ENCODE measurements around the gene PNPLA2. TPM values are rescaled to one million over a fixed set of nuclear protein-coding genes. Genes with fewer than 3 reads are reported as not detected.

The PNPLA2 gene
- total RNA-seq, 1 donor from 2014 or later = 9.0 TPM

- Histone ChIP-seq H3K4me3 (ENCODE audit: low read depth, low read length) (no peak overlapping the region), H3K27me3 (ENCODE audit: control insufficient read depth, insufficient read depth, low read length) (no peaks in the 10 kb centered on the region), H3K36me3 (ENCODE audit: control insufficient read depth, insufficient read depth, low read length) (no peaks in the 10 kb centered on the region)
- DNase-seq (ENCODE audit: low read depth) = no peak
- TF ChIP-seq, protein P1, sequence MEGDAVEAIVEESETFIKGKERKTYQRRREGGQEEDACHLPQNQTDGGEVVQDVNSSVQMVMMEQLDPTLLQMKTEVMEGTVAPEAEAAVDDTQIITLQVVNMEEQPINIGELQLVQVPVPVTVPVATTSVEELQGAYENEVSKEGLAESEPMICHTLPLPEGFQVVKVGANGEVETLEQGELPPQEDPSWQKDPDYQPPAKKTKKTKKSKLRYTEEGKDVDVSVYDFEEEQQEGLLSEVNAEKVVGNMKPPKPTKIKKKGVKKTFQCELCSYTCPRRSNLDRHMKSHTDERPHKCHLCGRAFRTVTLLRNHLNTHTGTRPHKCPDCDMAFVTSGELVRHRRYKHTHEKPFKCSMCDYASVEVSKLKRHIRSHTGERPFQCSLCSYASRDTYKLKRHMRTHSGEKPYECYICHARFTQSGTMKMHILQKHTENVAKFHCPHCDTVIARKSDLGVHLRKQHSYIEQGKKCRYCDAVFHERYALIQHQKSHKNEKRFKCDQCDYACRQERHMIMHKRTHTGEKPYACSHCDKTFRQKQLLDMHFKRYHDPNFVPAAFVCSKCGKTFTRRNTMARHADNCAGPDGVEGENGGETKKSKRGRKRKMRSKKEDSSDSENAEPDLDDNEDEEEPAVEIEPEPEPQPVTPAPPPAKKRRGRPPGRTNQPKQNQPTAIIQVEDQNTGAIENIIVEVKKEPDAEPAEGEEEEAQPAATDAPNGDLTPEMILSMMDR (IDR thresholded peaks at IDR 0.05; ENCODE audit: insufficient read depth, low read length, severe bottlenecking) = no peak
- no peak for FAIRE-seq
These were observed 44.6 kb downstream of the PNPLA2 start for GRCh38 chr11:863023-863909.

GRCh38 chr11:863910-864827 is 45.5 kb downstream of the PNPLA2 start:
- H3K36me3 ChIP-seq (ENCODE audit: control insufficient read depth, insufficient read depth, low read length) = peaks cover under 1% of the 10 kb centered on the region
- TF ChIP-seq, protein P1 (IDR thresholded peaks at IDR 0.05; ENCODE audit: insufficient read depth, low read length, severe bottlenecking) = no peak
- H3K4me3 ChIP-seq (ENCODE audit: low read depth, low read length) = no peak overlapping the region
- no peaks in the 10 kb centered on the region for H3K27me3 ChIP-seq (ENCODE audit: control insufficient read depth, insufficient read depth, low read length)
- no peak for DNase-seq (ENCODE audit: low read depth)
- FAIRE-seq = no peak

GRCh38 chr11:864898-865297 is 46.2 kb downstream of the PNPLA2 start:
- TF ChIP-seq, protein P1 (IDR thresholded peaks at IDR 0.05; ENCODE audit: insufficient read depth, low read length, severe bottlenecking) = no peak
- peaks cover 1% of the 10 kb centered on the region for H3K36me3 ChIP-seq (ENCODE audit: control insufficient read depth, insufficient read depth, low read length)

GRCh38 chr11:865462-866430 is 47.0 kb downstream of the PNPLA2 start:
- TF ChIP-seq, protein P1 (IDR thresholded peaks at IDR 0.05; ENCODE audit: insufficient read depth, low read length, severe bottlenecking) = no peak
- Histone ChIP-seq H3K4me3 (ENCODE audit: low read depth, low read length) (no peak overlapping the region), H3K27me3 (ENCODE audit: control insufficient read depth, insufficient read depth, low read length) (no peaks in the 10 kb centered on the region), H3K36me3 (ENCODE audit: control insufficient read depth, insufficient read depth, low read length) (peaks cover 1% of the 10 kb centered on the region)
- no peak for FAIRE-seq
- DNase-seq (ENCODE audit: low read depth) = no peak

More at GRCh38 chr11:864898-865297, 46.2 kb downstream of the PNPLA2 start:
- Histone ChIP-seq H3K27me3 (ENCODE audit: control insufficient read depth, insufficient read depth, low read length) (no peaks in the 10 kb centered on the region), H3K4me3 (ENCODE audit: low read depth, low read length) (no peak overlapping the region)
- FAIRE-seq (no peak), DNase-seq (ENCODE audit: low read depth) (no peak)

GRCh38 chr11:866481-866880 is 47.8 kb downstream of the PNPLA2 start:
- Histone ChIP-seq H3K36me3 (ENCODE audit: control insufficient read depth, insufficient read depth, low read length) (peaks cover 1% of the 10 kb centered on the region), H3K27me3 (ENCODE audit: control insufficient read depth, insufficient read depth, low read length) (no peaks in the 10 kb centered on the region), H3K4me3 (ENCODE audit: low read depth, low read length) (no peak overlapping the region)
- DNase-seq (ENCODE audit: low read depth) (no peak), FAIRE-seq (no peak)
- TF ChIP-seq, protein P1 (IDR thresholded peaks at IDR 0.05; ENCODE audit: insufficient read depth, low read length, severe bottlenecking) = no peak
